Putamen (tissue), 1 donor: Measurements from ENCODE around the gene COL5A1.
"Not testable (repeated sequence)": the region's sequence is repeated elsewhere in the genome, so short reads cannot be mapped to it uniquely, and the experiment has no call there.

Source experiments
- DNase-seq: peaks from one replicate; pipeline ENCODE4 v3.0.0-alpha.2; 2016; ENCODE audit warnings: low spot score

The COL5A1 gene

GRCh38 chr9:134710271-134710540 is 68.6 kb downstream of the COL5A1 start:
- no peak for DNase-seq

- DNase-seq = no peak
Observed at GRCh38 chr9:134710901-134711300, 69.3 kb downstream of the COL5A1 start.

- DNase-seq = no peak
Observed at GRCh38 chr9:134712243-134712642, 70.6 kb downstream of the COL5A1 start.

- DNase-seq = no peak
Observed at GRCh38 chr9:134712926-134713325, 71.3 kb downstream of the COL5A1 start.

GRCh38 chr9:134715536-134715935 is 73.9 kb downstream of the COL5A1 start:
- DNase-seq = not testable (repeated sequence)

- no peak for DNase-seq
Observed at GRCh38 chr9:134716067-134716466, 74.5 kb downstream of the COL5A1 start.

- DNase-seq = no peak
Observed at GRCh38 chr9:134717056-134717455, 75.5 kb downstream of the COL5A1 start.

GRCh38 chr9:134717924-134718645 is 76.5 kb downstream of the COL5A1 start:
- no peak for DNase-seq

- DNase-seq = no peak
Observed at GRCh38 chr9:134719331-134719730, 77.7 kb downstream of the COL5A1 start.

- no peak for DNase-seq
Observed at GRCh38 chr9:134720136-134720753, 78.6 kb downstream of the COL5A1 start.

GRCh38 chr9:134720796-134721195 is 79.2 kb downstream of the COL5A1 start:
- no peak for DNase-seq

- DNase-seq = no peak
Observed at GRCh38 chr9:134721344-134721743, 79.7 kb downstream of the COL5A1 start.

- DNase-seq = no peak
Observed at GRCh38 chr9:134722120-134722701, 80.6 kb downstream of the COL5A1 start.

GRCh38 chr9:134723037-134723436 is 81.4 kb downstream of the COL5A1 start:
- no peak for DNase-seq

GRCh38 chr9:134723491-134724190 is 82.0 kb downstream of the COL5A1 start:
- no peak for DNase-seq

GRCh38 chr9:134724202-134724911 is 82.8 kb downstream of the COL5A1 start:
- no peak for DNase-seq

GRCh38 chr9:134724912-134725604 is 83.5 kb downstream of the COL5A1 start:
- DNase-seq = no peak

- DNase-seq = no peak
Observed at GRCh38 chr9:134725605-134725940, 84.0 kb downstream of the COL5A1 start.

GRCh38 chr9:134726026-134726721 is 84.6 kb downstream of the COL5A1 start:
- DNase-seq = no peak

GRCh38 chr9:134726722-134727034 is 85.1 kb downstream of the COL5A1 start:
- no peak for DNase-seq

GRCh38 chr9:134728021-134728795 is 86.6 kb downstream of the COL5A1 start:
- DNase-seq = no peak
